ENCODE data around the gene FHL1.

Gene FHL1

GRCh38 chrX:136154998-136155397 lies 7.7 kb downstream of the FHL1 start:
- TF ChIP-seq, protein P1, sequence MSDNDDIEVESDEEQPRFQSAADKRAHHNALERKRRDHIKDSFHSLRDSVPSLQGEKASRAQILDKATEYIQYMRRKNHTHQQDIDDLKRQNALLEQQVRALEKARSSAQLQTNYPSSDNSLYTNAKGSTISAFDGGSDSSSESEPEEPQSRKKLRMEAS (IDR thresholded peaks at IDR 0.05; ENCODE audit: low read depth, low read length): no peak
- TF ChIP-seq, protein P2, sequence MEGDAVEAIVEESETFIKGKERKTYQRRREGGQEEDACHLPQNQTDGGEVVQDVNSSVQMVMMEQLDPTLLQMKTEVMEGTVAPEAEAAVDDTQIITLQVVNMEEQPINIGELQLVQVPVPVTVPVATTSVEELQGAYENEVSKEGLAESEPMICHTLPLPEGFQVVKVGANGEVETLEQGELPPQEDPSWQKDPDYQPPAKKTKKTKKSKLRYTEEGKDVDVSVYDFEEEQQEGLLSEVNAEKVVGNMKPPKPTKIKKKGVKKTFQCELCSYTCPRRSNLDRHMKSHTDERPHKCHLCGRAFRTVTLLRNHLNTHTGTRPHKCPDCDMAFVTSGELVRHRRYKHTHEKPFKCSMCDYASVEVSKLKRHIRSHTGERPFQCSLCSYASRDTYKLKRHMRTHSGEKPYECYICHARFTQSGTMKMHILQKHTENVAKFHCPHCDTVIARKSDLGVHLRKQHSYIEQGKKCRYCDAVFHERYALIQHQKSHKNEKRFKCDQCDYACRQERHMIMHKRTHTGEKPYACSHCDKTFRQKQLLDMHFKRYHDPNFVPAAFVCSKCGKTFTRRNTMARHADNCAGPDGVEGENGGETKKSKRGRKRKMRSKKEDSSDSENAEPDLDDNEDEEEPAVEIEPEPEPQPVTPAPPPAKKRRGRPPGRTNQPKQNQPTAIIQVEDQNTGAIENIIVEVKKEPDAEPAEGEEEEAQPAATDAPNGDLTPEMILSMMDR (IDR thresholded peaks at IDR 0.05; ENCODE audit: low read depth, low read length): no peak
- no peak for TF ChIP-seq MYC (IDR thresholded peaks at IDR 0.05; ENCODE audit: low read depth, low read length)
- TF ChIP-seq POLR2A (IDR thresholded peaks at IDR 0.05; ENCODE audit: extremely low read depth, insufficient read length): no peak
- no peak for DNase-seq (ENCODE audit: low read depth)
- no peak overlapping the region for H3K4me3 ChIP-seq (ENCODE audit: low read depth, low read length)

- H3K4me3 ChIP-seq (ENCODE audit: low read depth, low read length): no peak overlapping the region
- TF ChIP-seq MYC (IDR thresholded peaks at IDR 0.05; ENCODE audit: low read depth, low read length) (no peak), POLR2A (IDR thresholded peaks at IDR 0.05; ENCODE audit: extremely low read depth, insufficient read length) (no peak)
- TF ChIP-seq, protein P1 (IDR thresholded peaks at IDR 0.05; ENCODE audit: low read depth, low read length): no peak
- TF ChIP-seq, protein P2 (IDR thresholded peaks at IDR 0.05; ENCODE audit: low read depth, low read length): no peak
- no peak for DNase-seq (ENCODE audit: low read depth)
Measured at GRCh38 chrX:136156560-136157117, 9.3 kb downstream of the FHL1 start.

- DNase-seq (ENCODE audit: low read depth): peak; percentile 8
- TF ChIP-seq MYC (IDR thresholded peaks at IDR 0.05; ENCODE audit: low read depth, low read length): no peak
- TF ChIP-seq POLR2A (IDR thresholded peaks at IDR 0.05; ENCODE audit: extremely low read depth, insufficient read length): no peak
- no peak overlapping the region for H3K4me3 ChIP-seq (ENCODE audit: low read depth, low read length)
Measured at GRCh38 chrX:136157187-136157586, 9.9 kb downstream of the FHL1 start.

- TF ChIP-seq MYC (IDR thresholded peaks at IDR 0.05; ENCODE audit: low read depth, low read length) (no peak), POLR2A (IDR thresholded peaks at IDR 0.05; ENCODE audit: extremely low read depth, insufficient read length) (no peak)
- TF ChIP-seq, protein P1 (IDR thresholded peaks at IDR 0.05; ENCODE audit: low read depth, low read length): no peak
- TF ChIP-seq, protein P2 (IDR thresholded peaks at IDR 0.05; ENCODE audit: low read depth, low read length): no peak
- no peak for DNase-seq (ENCODE audit: low read depth)
- H3K4me3 ChIP-seq (ENCODE audit: low read depth, low read length): no peak overlapping the region
Measured at GRCh38 chrX:136158685-136159084, 11.4 kb downstream of the FHL1 start.

DNA sequence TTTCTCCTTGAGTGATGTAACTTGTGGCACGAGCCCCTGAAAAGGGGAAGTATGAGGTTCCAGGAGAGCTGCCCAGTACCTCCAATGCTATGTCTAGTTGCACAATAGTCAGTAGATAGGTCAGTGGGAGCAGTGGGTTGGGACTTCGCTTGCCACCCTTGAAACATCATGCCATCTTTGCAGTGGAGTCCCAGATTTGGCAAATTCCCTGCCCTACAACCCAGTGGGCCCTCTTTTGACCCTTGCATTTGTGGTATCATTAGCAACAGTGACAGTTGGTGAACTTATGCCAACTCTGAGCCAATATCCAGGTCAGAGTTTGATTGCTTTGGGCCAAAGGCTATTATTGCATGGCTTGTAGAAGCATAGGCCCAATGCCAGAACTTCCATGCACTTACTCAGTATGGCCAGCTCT lies 12.3 kb downstream of the FHL1 start:
- no peak overlapping the region for H3K4me3 ChIP-seq (ENCODE audit: low read depth, low read length)
- TF ChIP-seq, protein P1 (IDR thresholded peaks at IDR 0.05; ENCODE audit: low read depth, low read length): 0 out of 2 replicates have a peak, but pooled peaks have one; percentile 35
- peak; percentile 28; the same call in 1 of the 2 replicates for TF ChIP-seq MYC (IDR thresholded peaks at IDR 0.05; ENCODE audit: low read depth, low read length)
- TF ChIP-seq, protein P2 (IDR thresholded peaks at IDR 0.05; ENCODE audit: low read depth, low read length): no peak
- DNase-seq (ENCODE audit: low read depth): peak; percentile 79

- TF ChIP-seq, protein P2 (IDR thresholded peaks at IDR 0.05; ENCODE audit: low read depth, low read length): peak; percentile 71
- TF ChIP-seq, protein P1 (IDR thresholded peaks at IDR 0.05; ENCODE audit: low read depth, low read length): no peak
- DNase-seq (ENCODE audit: low read depth): peak; percentile 52
- no peak overlapping the region for H3K4me3 ChIP-seq (ENCODE audit: low read depth, low read length)
Measured at GRCh38 chrX:136162827-136163570, 15.7 kb downstream of the FHL1 start.
